Measurements from ENCODE around the gene CREB5. TPM values are rescaled to one million over a fixed set of nuclear protein-coding genes. Genes with fewer than 3 reads are reported as not detected.
"Not testable (repeated sequence)": the region's sequence is repeated elsewhere in the genome, so short reads cannot be mapped to it uniquely, and the experiment has no call there.

The CREB5 gene
- total RNA-seq, 4 donors from 2014 or later: 0.90 to 10.1 (median 4.9) TPM

DNA sequence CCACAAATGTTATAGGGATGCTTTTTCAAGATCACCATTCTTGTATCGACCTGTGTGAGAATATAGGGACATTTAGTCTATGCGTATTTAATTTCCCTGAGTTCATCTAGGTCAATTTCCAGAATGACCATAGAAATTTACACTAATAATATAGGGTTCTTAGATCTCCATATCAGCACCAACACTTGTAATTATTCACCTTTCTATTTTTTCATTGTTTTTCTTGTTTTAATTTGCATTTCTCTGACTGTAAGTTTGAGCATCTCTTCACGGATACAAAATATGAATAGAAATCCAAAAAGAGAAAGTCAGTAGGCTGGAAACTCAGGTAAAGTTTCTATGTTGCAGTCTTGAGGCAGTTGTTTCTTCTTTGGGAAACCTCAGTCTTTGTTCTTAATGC lies 134.8 kb downstream of the CREB5 start:
- Histone ChIP-seq H3K4me1 (peaks cover 0 to 1% of the 10 kb centered on the region in 2 donors), H3K4me3 (no peak overlapping the region), H3K27ac (no peak overlapping the region), H3K36me3 (no peaks in the 10 kb centered on the region), H3K9me3 (no peaks in the 10 kb centered on the region), H3K27me3 (no peaks in the 10 kb centered on the region)
- in situ Hi-C loops (cut with MboI; ENCODE audit: low sequenced_read_pairs in 4 of 4) (no loop called here), intact Hi-C loops (cut with DNase I; ENCODE audit: low total_unique reads) (no loop called here)
- DNase-seq: no peak
- ATAC-seq: no peak
- no peak for TF ChIP-seq POLR2A (IDR thresholded peaks at IDR 0.05)
- TF ChIP-seq, protein P1, sequence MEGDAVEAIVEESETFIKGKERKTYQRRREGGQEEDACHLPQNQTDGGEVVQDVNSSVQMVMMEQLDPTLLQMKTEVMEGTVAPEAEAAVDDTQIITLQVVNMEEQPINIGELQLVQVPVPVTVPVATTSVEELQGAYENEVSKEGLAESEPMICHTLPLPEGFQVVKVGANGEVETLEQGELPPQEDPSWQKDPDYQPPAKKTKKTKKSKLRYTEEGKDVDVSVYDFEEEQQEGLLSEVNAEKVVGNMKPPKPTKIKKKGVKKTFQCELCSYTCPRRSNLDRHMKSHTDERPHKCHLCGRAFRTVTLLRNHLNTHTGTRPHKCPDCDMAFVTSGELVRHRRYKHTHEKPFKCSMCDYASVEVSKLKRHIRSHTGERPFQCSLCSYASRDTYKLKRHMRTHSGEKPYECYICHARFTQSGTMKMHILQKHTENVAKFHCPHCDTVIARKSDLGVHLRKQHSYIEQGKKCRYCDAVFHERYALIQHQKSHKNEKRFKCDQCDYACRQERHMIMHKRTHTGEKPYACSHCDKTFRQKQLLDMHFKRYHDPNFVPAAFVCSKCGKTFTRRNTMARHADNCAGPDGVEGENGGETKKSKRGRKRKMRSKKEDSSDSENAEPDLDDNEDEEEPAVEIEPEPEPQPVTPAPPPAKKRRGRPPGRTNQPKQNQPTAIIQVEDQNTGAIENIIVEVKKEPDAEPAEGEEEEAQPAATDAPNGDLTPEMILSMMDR (IDR thresholded peaks at IDR 0.05 in 4 of 5, conservative IDR thresholded peaks at IDR 0.05 in 1 of 5): no peak

DNA sequence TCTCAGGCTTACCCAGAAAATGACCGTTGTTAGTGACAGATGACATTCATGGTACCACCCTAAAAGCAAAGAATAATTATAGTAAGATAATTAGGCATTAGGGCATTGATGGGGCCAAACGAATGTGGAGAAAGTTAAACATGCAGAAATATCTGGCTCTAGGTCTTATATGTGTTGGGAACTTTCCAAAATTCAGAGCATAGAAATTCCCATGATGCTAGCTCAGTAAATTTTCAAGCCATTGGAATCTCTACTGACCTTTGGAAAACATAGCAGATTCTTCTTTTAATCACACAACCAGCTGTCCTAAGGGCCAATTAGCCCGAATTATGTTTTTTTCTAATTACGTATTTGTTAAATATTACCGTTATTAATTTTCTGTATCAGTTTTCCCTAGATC lies 136.1 kb downstream of the CREB5 start:
- Histone ChIP-seq H3K9me3 (no peaks in the 10 kb centered on the region), H3K4me1 (no peaks in the 10 kb centered on the region), H3K4me3 (no peak overlapping the region), H3K27ac (no peak overlapping the region), H3K27me3 (no peaks in the 10 kb centered on the region), H3K36me3 (no peaks in the 10 kb centered on the region)
- intact Hi-C loops (cut with DNase I; ENCODE audit: low total_unique reads) (no loop called here), in situ Hi-C loops (cut with MboI; ENCODE audit: low sequenced_read_pairs in 4 of 4) (no loop called here)
- DNase-seq (no peak), ATAC-seq (no peak)
- TF ChIP-seq, protein P1 (IDR thresholded peaks at IDR 0.05 in 4 of 5, conservative IDR thresholded peaks at IDR 0.05 in 1 of 5): no peak
- no peak for TF ChIP-seq POLR2A (IDR thresholded peaks at IDR 0.05)

DNA sequence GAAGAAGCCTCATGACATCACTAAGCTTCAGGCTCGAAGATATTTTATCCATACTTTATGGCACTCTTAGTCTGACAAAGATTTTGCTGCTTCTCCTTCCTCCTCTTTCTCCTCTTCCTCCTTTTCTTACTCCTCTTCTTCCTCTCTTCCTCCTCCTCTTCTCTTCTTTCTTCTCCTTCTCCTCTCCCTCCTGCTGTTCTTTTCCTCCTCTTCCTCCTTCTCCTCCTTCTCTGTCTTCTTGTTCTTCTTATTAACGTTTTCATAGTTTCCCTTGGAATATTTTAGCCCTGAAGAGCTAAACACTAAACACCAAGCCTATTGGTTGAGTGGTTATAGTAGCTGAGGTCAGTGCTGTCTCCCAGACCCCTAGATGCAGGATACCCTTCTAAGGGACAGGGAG lies 137.7 kb downstream of the CREB5 start:
- TF ChIP-seq, protein P1 (IDR thresholded peaks at IDR 0.05 in 4 of 5, conservative IDR thresholded peaks at IDR 0.05 in 1 of 5): no peak
- TF ChIP-seq POLR2A (IDR thresholded peaks at IDR 0.05): no peak
- Histone ChIP-seq H3K4me1 (peaks cover 0 to 3% of the 10 kb centered on the region in 2 donors), H3K9me3 (no peaks in the 10 kb centered on the region), H3K36me3 (no peaks in the 10 kb centered on the region), H3K27ac (no peak overlapping the region), H3K27me3 (no peaks in the 10 kb centered on the region), H3K4me3 (no peak overlapping the region)
- ATAC-seq (no peak), DNase-seq (no peak)
- intact Hi-C loops (cut with DNase I; ENCODE audit: low total_unique reads) (no loop called here), in situ Hi-C loops (cut with MboI; ENCODE audit: low sequenced_read_pairs in 4 of 4) (no loop called here)

DNA sequence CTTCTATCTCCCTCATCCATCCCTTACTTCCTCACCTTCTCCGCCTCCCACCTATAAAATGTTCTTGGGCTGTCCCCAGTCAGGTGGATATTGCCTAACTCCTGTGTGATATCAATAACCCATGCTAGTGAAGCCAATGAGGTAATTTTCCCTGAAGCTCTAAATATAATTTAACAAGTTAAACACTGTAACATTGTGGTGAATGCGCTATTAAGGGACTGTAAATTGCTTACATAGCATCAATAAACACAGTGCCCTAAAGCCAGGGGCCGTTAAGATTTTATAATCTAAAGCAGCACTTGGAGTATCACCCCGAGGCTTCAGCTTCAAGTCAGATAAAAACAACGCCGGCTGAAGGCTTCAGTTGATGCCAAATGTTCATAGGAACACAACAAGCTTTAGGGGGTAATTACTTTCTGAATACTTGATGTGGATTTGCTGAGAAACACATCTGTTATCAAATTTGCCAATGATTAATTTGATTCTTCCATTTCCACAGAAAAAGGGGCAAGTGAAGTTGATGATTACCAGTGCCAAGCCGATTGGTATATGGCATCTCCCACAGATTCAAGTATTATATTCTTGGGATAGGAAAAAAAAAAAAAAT lies 138.4 kb downstream of the CREB5 start:
- H3K4me3 ChIP-seq: no peak overlapping the region
- in situ Hi-C loops (cut with MboI; ENCODE audit: low sequenced_read_pairs in 4 of 4) (no loop called here), intact Hi-C loops (cut with DNase I; ENCODE audit: low total_unique reads) (no loop called here)
- ATAC-seq (no peak), DNase-seq (no peak)
- no peak for TF ChIP-seq POLR2A (IDR thresholded peaks at IDR 0.05)
- TF ChIP-seq, protein P1 (IDR thresholded peaks at IDR 0.05 in 4 of 5, conservative IDR thresholded peaks at IDR 0.05 in 1 of 5): no peak
- H3K27ac ChIP-seq: no peak overlapping the region
- H3K27me3 ChIP-seq: no peaks in the 10 kb centered on the region
- H3K36me3 ChIP-seq: no peaks in the 10 kb centered on the region
- no peaks in the 10 kb centered on the region for H3K9me3 ChIP-seq
- H3K4me1 ChIP-seq: peaks cover 0 to 3% of the 10 kb centered on the region in 2 donors

DNA sequence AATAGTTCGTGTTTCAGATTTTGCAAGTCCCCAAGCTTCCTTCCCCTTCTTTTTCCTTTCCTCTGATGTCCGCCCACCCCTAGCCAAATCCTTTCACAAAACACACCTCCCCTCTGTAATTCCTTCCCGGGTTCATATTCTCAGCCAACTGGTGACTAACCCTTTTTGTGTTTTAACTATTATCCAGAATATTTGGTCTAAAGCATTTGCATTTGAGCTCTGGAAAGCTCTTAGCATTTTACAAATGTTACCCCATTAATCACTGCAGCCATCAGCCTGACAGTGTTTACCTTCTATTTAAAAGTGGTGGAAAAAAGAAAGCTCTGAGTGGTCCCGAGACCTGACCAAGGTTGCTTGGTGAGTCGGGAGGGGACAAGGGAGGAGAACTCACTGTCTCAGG lies 139.0 kb downstream of the CREB5 start:
- Histone ChIP-seq H3K9me3 (no peaks in the 10 kb centered on the region), H3K27me3 (no peaks in the 10 kb centered on the region), H3K36me3 (no peaks in the 10 kb centered on the region), H3K4me3 (no peak overlapping the region), H3K4me1 (peaks cover 0 to 3% of the 10 kb centered on the region in 2 donors), H3K27ac (no peak overlapping the region)
- intact Hi-C loops (cut with DNase I; ENCODE audit: low total_unique reads) (no loop called here), in situ Hi-C loops (cut with MboI; ENCODE audit: low sequenced_read_pairs in 4 of 4) (no loop called here)
- DNase-seq (no peak), ATAC-seq (no peak)
- no peak for TF ChIP-seq POLR2A (IDR thresholded peaks at IDR 0.05)
- TF ChIP-seq, protein P1 (IDR thresholded peaks at IDR 0.05 in 4 of 5, conservative IDR thresholded peaks at IDR 0.05 in 1 of 5): no peak

DNA sequence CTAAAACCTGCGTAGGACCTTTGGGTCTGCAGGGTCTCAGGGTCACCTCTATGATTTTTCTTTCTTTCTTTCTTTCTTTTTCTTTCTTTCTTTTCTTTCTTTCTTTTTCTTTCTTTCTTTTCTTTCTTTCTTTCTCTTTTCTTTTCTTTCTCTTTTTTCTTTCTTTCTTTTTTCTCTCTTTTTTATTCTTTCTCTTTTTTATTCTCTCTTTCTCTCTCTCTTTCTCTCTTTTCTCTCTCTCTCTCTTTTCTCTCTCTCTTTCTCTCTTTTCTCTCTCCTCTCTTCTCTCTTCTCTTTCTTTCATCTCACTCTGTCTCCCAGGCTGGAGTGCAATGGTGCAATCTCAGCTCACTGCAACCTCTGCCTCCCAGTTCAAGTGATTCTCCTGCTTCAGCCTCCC lies 139.4 kb downstream of the CREB5 start:
- H3K27ac ChIP-seq; H3K4me3 ChIP-seq; intact Hi-C loops (cut with DNase I; ENCODE audit: low total_unique reads); H3K36me3 ChIP-seq; ATAC-seq; H3K27me3 ChIP-seq; H3K9me3 ChIP-seq; H3K4me1 ChIP-seq; DNase-seq; in situ Hi-C loops (cut with MboI; ENCODE audit: low sequenced_read_pairs in 4 of 4): not testable (repeated sequence)

Data from gastrocnemius medialis (tissue), 4 donors.